ENCODE data around the gene PPM1L. TPM values are rescaled to one million over a fixed set of nuclear protein-coding genes. Genes with fewer than 3 reads are reported as not detected.

Gene PPM1L
- total and polyA plus RNA-seq, 2 donors (not counting 1 experiment from before 2014, with no cell fraction given), result 0.33 to 2.5 TPM

DNA sequence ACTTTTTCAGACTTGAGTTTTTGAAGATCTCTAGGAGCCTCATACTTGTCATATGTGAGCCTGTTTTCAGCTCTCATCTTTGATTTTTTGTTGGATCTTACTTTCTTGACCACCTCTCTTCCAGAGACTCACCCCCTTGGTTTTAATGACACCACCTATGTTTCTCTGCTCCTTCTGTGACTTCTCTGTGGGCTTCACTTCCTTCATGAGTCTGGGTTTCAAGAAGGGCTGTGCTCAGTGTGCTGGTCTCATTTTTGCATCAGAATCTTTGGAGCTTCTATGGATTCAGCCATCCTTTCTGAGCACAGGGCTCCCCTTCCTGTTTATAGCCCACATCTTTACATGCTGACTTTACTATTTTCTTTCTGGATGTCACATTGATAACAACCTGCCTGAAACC lies 17.7 kb downstream of the PPM1L start:
- Histone ChIP-seq H3K9me3 (ENCODE audit: control insufficient read depth, insufficient read depth, low read depth, low read length) (no peaks in the 10 kb centered on the region), H3K4me2 (ENCODE audit: extremely low read depth, insufficient read depth, low read length) (no peak overlapping the region), H3K27ac (ENCODE audit: insufficient read depth, low read length) (no peak overlapping the region), H2AFZ (ENCODE audit: low read length) (no peak overlapping the region), H3K27me3 (ENCODE audit: control insufficient read depth, insufficient read depth, low read length) (no peaks in the 10 kb centered on the region), H3K36me3 (ENCODE audit: control insufficient read depth, insufficient read depth, low read length) (no peaks in the 10 kb centered on the region), H3K9ac (ENCODE audit: insufficient read depth, low read length) (no peak overlapping the region), H4K20me1 (ENCODE audit: control insufficient read depth, extremely low read depth, insufficient read depth, low read length) (no peaks in the 10 kb centered on the region), H3K4me1 (ENCODE audit: control insufficient read depth, extremely low read depth, insufficient read depth, low read length) (no peaks in the 10 kb centered on the region), H3K79me2 (ENCODE audit: control insufficient read depth, insufficient read depth, low read length) (no peaks in the 10 kb centered on the region), H3K4me3 (replicated peaks in 1 of 4; ENCODE audit: control extremely low read depth in 1 of 4, insufficient read depth in 1 of 4, low read depth in 3 of 4, low read length in 4 of 4) (no peak overlapping the region)
- no peak for TF ChIP-seq CTCF (conservative IDR thresholded peaks at IDR 0.05 in 1 of 2, IDR thresholded peaks at IDR 0.05 in 1 of 2; ENCODE audit: low read depth in 1 of 2, low read length in 2 of 2)
- TF ChIP-seq EZH2 (IDR thresholded peaks at IDR 0.05; ENCODE audit: low read length, missing control alignments), result no peak
- DNase-seq (ENCODE audit: low read depth in 2 of 2), result no peak

GRCh38 chr3:160774172-160774571 lies 18.1 kb downstream of the PPM1L start:
- H3K27me3 ChIP-seq (ENCODE audit: control insufficient read depth, insufficient read depth, low read length), result no peaks in the 10 kb centered on the region
- no peak overlapping the region for H3K4me2 ChIP-seq (ENCODE audit: extremely low read depth, insufficient read depth, low read length)
- H2AFZ ChIP-seq (ENCODE audit: low read length), result no peak overlapping the region
- H3K9me3 ChIP-seq (ENCODE audit: control insufficient read depth, insufficient read depth, low read depth, low read length), result no peaks in the 10 kb centered on the region
- H3K79me2 ChIP-seq (ENCODE audit: control insufficient read depth, insufficient read depth, low read length), result no peaks in the 10 kb centered on the region
- no peak for DNase-seq (ENCODE audit: low read depth in 2 of 2)
- H3K4me1 ChIP-seq (ENCODE audit: control insufficient read depth, extremely low read depth, insufficient read depth, low read length), result no peaks in the 10 kb centered on the region
- no peak overlapping the region for H3K4me3 ChIP-seq (replicated peaks in 1 of 4; ENCODE audit: control extremely low read depth in 1 of 4, insufficient read depth in 1 of 4, low read depth in 3 of 4, low read length in 4 of 4)
- H3K27ac ChIP-seq (ENCODE audit: insufficient read depth, low read length), result no peak overlapping the region
- no peak overlapping the region for H3K9ac ChIP-seq (ENCODE audit: insufficient read depth, low read length)
- TF ChIP-seq CTCF (conservative IDR thresholded peaks at IDR 0.05 in 1 of 2, IDR thresholded peaks at IDR 0.05 in 1 of 2; ENCODE audit: low read depth in 1 of 2, low read length in 2 of 2) (no peak), EZH2 (IDR thresholded peaks at IDR 0.05; ENCODE audit: low read length, missing control alignments) (no peak)
- no peaks in the 10 kb centered on the region for H3K36me3 ChIP-seq (ENCODE audit: control insufficient read depth, insufficient read depth, low read length)
- H4K20me1 ChIP-seq (ENCODE audit: control insufficient read depth, extremely low read depth, insufficient read depth, low read length), result no peaks in the 10 kb centered on the region

DNA sequence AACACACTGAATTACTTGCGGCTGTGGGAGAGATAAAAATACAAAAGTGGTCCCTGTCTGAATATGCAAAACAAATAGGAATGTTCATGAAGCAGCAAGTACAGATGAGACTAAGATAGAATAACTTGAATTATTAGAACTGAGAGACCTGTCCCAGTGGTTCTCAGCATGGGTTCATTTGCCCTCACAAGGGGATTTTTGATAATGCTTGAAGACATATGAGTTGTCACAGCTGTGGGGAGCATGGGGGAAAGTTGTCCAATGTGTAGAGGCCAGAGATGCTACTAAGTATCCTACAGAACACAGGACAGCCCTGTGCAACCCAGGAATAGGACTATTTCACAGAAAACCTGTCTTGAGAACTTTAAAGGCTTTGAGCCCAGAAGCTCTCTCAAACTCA lies 22.4 kb downstream of the PPM1L start:
- TF ChIP-seq EZH2 (IDR thresholded peaks at IDR 0.05; ENCODE audit: low read length, missing control alignments), result no peak
- TF ChIP-seq CTCF (conservative IDR thresholded peaks at IDR 0.05 in 1 of 2, IDR thresholded peaks at IDR 0.05 in 1 of 2; ENCODE audit: low read depth in 1 of 2, low read length in 2 of 2), result no peak
- Histone ChIP-seq H3K36me3 (ENCODE audit: control insufficient read depth, insufficient read depth, low read length) (no peaks in the 10 kb centered on the region), H4K20me1 (ENCODE audit: control insufficient read depth, extremely low read depth, insufficient read depth, low read length) (no peaks in the 10 kb centered on the region), H3K4me3 (replicated peaks in 1 of 4; ENCODE audit: control extremely low read depth in 1 of 4, insufficient read depth in 1 of 4, low read depth in 3 of 4, low read length in 4 of 4) (no peak overlapping the region), H3K4me2 (ENCODE audit: extremely low read depth, insufficient read depth, low read length) (no peak overlapping the region), H3K79me2 (ENCODE audit: control insufficient read depth, insufficient read depth, low read length) (no peaks in the 10 kb centered on the region), H3K9me3 (ENCODE audit: control insufficient read depth, insufficient read depth, low read depth, low read length) (no peaks in the 10 kb centered on the region), H3K27ac (ENCODE audit: insufficient read depth, low read length) (no peak overlapping the region), H2AFZ (ENCODE audit: low read length) (no peak overlapping the region), H3K4me1 (ENCODE audit: control insufficient read depth, extremely low read depth, insufficient read depth, low read length) (no peaks in the 10 kb centered on the region), H3K27me3 (ENCODE audit: control insufficient read depth, insufficient read depth, low read length) (no peaks in the 10 kb centered on the region), H3K9ac (ENCODE audit: insufficient read depth, low read length) (no peak overlapping the region)
- peak in 1 of 2 donors; percentile 0 for DNase-seq (ENCODE audit: low read depth in 2 of 2)
